Activated T-cell treated with anti-CD3 and anti-CD28 coated beads for 4 hours (primary cell): Measurements from ENCODE around the gene EGFR.

Experiments
- DNase-seq: peaks from one replicate; pipeline ENCODE4 v3.0.0-alpha.2; 2020

The EGFR gene

GRCh38 chr7:55198634-55199392, 180.0 kb downstream of the EGFR start:
- DNase-seq = no peak

- no peak for DNase-seq
Measured at GRCh38 chr7:55199418-55199817, 180.6 kb downstream of the EGFR start.

GRCh38 chr7:55200441-55200840, 181.6 kb downstream of the EGFR start:
- no peak for DNase-seq

GRCh38 chr7:55202150-55202913, 183.5 kb downstream of the EGFR start:
- DNase-seq = no peak

- no peak for DNase-seq
Measured at GRCh38 chr7:55203300-55203699, 184.5 kb downstream of the EGFR start.

- no peak for DNase-seq
Measured at GRCh38 chr7:55205124-55205955, 186.5 kb downstream of the EGFR start.

GRCh38 chr7:55206235-55207029, 187.6 kb downstream of the EGFR start:
- DNase-seq = no peak

GRCh38 chr7:55207436-55208125, 188.8 kb downstream of the EGFR start:
- DNase-seq = no peak

- no peak for DNase-seq
Measured at GRCh38 chr7:55209366-55209765, 190.5 kb downstream of the EGFR start.

GRCh38 chr7:55210176-55210575, 191.4 kb downstream of the EGFR start:
- no peak for DNase-seq

- no peak for DNase-seq
Measured at GRCh38 chr7:55210716-55211115, 191.9 kb downstream of the EGFR start.

GRCh38 chr7:55211726-55212125, 192.9 kb downstream of the EGFR start:
- DNase-seq = no peak

- no peak for DNase-seq
Measured at GRCh38 chr7:55212176-55212575, 193.4 kb downstream of the EGFR start.

GRCh38 chr7:55212838-55213237, 194.0 kb downstream of the EGFR start:
- no peak for DNase-seq

GRCh38 chr7:55214707-55215106, 195.9 kb downstream of the EGFR start:
- DNase-seq = no peak

- DNase-seq = no peak
Measured at GRCh38 chr7:55223023-55223422, 204.2 kb downstream of the EGFR start.

- no peak for DNase-seq
Measured at GRCh38 chr7:55224111-55224510, 205.3 kb downstream of the EGFR start.

GRCh38 chr7:55224810-55225209, 206.0 kb downstream of the EGFR start:
- no peak for DNase-seq

GRCh38 chr7:55230014-55230413, 211.2 kb downstream of the EGFR start:
- DNase-seq = no peak

GRCh38 chr7:55231736-55232280, 213.0 kb downstream of the EGFR start:
- no peak for DNase-seq

- DNase-seq = no peak
Measured at GRCh38 chr7:55233001-55233400, 214.2 kb downstream of the EGFR start.

- no peak for DNase-seq
Measured at GRCh38 chr7:55234408-55234807, 215.6 kb downstream of the EGFR start.
